WI38 (cell line): Measurements from ENCODE around the gene PPM1E.

Experiments
- H3K4me3 ChIP-seq: 2 replicates; pipeline ENCODE4 v1.5.1; 2011; ENCODE audit warnings: low read depth, mild to moderate bottlenecking, control low read depth, low read length
- CTCF ChIP-seq: IDR thresholded peaks from 2 replicates; pipeline ENCODE4 v1.5.1; 2012; ENCODE audit warnings: low read depth, mild to moderate bottlenecking, control low read depth, low read length

The PPM1E gene

DNA sequence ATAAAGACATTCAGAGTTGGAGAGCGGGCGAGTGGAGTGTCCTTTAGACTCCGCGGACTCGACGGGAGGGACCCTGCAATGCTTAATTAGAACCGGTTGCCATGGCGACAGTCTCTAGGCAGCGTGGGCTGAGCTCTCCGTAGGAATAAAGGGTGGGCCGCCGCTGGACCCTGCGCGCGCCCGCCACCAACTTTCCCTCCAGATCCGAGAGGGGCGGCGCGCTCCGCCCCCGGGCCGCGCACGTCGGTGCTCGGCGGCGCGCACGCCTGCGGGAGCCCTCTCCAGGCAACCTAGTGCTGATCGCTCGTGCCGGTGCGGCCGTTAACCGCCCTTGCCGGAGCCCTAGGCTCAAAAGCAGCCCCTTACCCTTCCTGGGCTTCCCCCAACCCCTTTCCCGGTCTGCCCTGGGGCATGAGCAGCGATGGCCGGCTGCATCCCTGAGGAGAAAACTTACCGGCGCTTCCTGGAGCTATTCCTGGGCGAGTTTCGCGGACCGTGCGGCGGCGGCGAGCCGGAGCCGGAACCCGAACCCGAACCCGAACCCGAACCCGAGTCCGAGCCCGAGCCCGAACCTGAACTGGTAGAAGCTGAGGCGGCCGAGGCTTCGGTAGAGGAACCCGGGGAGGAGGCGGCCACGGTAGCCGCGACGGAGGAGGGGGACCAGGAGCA lies at the start of gene PPM1E:
Gene PPM1E, plus strand, starts transcription at position 278 of the 669 bp plus-strand sequence.
- peak within 1 kb of the TSS; percentile 59 for H3K4me3 ChIP-seq
- TF ChIP-seq CTCF: no peak

GRCh38 chr17:58706351-58707140 lies 49.1 kb upstream of the PPM1E start:
- no peak overlapping the region for H3K4me3 ChIP-seq
- no peak for TF ChIP-seq CTCF

DNA sequence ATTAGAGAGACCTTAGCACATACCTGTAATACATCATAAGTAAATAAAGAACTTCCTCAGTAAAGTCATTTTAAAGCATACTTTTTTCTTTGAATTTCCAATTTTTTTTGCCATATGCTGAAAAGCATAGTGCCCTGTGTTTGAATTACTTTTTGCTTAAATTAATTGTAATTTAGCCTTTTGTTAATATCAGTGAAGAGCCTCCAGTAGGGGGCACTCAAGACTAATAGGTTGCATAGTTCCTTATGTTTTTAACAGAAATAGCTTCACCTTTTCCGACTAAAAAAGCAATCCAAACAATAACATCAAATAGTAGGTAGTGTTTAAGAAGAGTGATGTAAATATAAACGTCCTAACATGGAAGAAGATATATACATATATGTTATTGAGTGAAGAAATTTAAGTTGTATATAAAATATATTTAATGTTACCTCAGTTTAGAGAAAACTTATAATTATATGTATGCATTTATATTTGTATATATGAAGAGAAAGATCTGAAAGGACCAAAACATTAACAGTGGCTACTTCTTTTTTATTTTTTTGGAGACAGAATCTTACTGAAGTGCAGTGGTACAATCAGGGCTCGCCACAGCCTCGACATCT lies 44.6 kb upstream of the PPM1E start:
- no peak overlapping the region for H3K4me3 ChIP-seq
- TF ChIP-seq CTCF: peak; percentile 41; the same call in 1 of the 2 replicates

DNA sequence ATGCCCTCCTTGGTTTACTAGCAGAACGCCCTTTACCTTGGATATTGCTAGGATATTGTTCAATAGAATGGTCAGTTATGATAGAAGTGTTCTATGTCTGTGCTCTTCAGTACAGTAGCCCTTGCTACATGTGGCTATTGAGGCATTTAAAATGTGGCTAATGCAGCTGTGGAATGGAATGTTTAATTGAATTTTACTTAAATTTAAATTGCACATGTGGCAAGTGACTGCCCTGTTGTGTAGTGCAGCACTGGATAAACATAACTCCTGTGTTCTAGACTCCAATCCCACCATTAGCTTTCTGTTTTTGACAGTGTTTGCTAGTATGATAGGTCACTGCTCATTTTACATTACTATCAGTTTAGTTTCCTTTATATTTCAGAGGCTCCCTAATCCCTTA lies 33.4 kb upstream of the PPM1E start:
- no peak overlapping the region for H3K4me3 ChIP-seq
- no peak for TF ChIP-seq CTCF

DNA sequence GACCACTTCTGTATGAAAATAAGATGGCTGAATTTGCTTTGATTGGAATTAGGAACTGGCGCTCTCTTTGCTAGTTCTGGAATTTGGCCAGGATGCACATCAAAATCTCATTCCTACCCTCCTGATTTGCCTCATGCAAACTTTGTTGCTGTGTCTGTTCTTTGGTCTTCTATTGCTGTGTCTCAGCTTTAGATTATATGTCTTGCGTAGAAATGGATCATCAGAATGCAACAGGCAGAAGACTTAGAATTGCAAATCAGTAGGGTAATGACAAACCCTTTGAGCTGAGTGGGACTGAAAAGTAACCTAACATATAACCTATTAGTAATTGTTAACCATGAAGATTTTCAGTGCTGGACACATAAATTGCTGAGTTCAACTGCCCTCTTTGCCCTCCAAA lies 33.0 kb upstream of the PPM1E start:
- no peak for TF ChIP-seq CTCF
- H3K4me3 ChIP-seq: no peak overlapping the region

DNA sequence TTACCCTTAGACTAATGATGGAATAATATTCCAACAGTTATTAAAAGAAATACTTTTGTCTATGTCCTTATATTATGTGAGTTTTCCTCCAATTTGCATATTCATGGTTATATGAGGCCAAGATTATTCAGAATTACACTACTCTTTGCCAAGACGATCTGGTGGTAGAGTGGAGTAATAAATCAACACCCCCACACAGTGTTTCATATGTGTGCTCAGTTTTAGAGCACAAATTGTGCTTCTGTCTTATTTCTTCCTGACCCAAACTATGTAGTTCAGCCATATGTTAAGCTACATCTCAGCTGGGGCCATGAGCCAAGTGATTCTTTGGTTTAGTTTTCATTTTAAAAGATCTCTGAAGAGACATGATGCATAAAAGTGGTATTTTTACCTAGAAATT lies 26.9 kb upstream of the PPM1E start:
- no peak for TF ChIP-seq CTCF
- H3K4me3 ChIP-seq: no peak overlapping the region

GRCh38 chr17:58730937-58731336 lies 24.7 kb upstream of the PPM1E start:
- H3K4me3 ChIP-seq: no peak overlapping the region
- TF ChIP-seq CTCF: no peak
